ENCODE results near the gene ZBTB37. TPM values are rescaled to one million over a fixed set of nuclear protein-coding genes. Genes with fewer than 3 reads are reported as not detected.

ZBTB37 gene
- total RNA-seq, 1 donor from 2014 or later: 6.6 TPM

DNA sequence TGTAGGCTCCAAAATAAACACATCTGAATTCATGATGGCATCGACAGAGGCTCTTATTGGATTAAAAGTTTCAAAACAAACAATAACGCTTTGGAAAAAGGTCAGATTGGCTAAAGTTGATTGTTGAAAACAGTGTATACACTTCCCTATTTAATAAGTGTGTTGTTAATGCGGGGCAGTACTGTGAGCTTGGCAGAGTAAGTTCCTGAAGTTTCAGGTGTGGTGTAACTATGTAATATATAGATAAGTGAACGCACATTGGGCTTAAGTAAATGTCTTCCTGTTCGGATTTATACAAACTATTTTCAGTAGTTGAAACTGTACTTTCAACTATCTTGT, 810 bp downstream of the ZBTB37 start:
- no peak for DNase-seq (ENCODE audit: extremely low spot score in 2 of 2)
- peaks cover 7 to 38% of the 10 kb centered on the region in 2 donors for H3K36me3 ChIP-seq
- intact Hi-C loops (cut with DNase I): loop anchor here (5.0 kb wide), 1 partner anchor 392 kb away; the partner anchor contains the start of gene PRDX6
- H3K27me3 ChIP-seq: no peaks in the 10 kb centered on the region
- no peaks in the 10 kb centered on the region for H3K9me3 ChIP-seq
- peaks cover 42% of the 10 kb centered on the region for H3K4me1 ChIP-seq
- H3K27ac ChIP-seq: peak overlapping the region; percentile 99
- H3K4me3 ChIP-seq: peak overlapping the region; percentile 86 to 92
- TF ChIP-seq POLR2AphosphoS5 (IDR thresholded peaks at IDR 0.05; ENCODE audit: insufficient read depth in 1 of 2, low read depth in 1 of 2) (no peak), POLR2A (IDR thresholded peaks at IDR 0.05) (no peak)
- TF ChIP-seq, protein P1, sequence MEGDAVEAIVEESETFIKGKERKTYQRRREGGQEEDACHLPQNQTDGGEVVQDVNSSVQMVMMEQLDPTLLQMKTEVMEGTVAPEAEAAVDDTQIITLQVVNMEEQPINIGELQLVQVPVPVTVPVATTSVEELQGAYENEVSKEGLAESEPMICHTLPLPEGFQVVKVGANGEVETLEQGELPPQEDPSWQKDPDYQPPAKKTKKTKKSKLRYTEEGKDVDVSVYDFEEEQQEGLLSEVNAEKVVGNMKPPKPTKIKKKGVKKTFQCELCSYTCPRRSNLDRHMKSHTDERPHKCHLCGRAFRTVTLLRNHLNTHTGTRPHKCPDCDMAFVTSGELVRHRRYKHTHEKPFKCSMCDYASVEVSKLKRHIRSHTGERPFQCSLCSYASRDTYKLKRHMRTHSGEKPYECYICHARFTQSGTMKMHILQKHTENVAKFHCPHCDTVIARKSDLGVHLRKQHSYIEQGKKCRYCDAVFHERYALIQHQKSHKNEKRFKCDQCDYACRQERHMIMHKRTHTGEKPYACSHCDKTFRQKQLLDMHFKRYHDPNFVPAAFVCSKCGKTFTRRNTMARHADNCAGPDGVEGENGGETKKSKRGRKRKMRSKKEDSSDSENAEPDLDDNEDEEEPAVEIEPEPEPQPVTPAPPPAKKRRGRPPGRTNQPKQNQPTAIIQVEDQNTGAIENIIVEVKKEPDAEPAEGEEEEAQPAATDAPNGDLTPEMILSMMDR (IDR thresholded peaks at IDR 0.05): no peak

DNA sequence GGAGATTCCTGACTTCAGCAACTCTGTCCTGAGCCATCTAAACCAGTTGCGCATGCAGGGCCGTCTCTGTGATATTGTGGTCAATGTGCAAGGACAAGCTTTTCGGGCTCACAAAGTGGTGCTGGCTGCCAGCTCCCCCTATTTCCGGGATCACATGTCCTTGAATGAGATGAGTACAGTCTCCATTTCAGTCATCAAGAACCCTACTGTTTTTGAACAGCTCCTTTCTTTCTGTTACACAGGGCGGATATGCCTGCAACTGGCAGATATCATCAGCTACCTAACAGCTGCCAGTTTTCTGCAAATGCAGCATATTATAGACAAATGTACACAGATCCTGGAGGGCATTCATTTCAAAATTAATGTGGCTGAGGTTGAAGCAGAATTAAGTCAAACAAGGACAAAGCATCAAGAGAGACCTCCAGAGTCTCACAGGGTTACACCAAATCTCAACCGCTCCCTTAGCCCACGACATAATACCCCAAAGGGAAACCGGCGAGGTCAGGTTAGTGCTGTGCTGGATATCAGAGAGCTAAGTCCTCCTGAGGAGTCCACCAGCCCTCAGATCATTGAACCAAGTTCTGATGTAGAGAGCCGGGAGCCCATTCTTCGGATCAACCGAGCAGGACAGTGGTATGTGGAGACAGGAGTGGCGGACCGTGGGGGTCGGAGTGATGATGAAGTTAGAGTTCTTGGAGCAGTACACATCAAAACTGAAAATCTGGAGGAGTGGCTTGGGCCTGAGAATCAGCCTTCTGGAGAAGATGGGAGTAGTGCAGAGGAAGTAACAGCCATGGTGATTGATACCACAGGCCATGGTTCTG, 2.3 kb downstream of the ZBTB37 start:
- H3K4me1 ChIP-seq: peaks cover 33% of the 10 kb centered on the region
- TF ChIP-seq POLR2A (IDR thresholded peaks at IDR 0.05) (no peak), POLR2AphosphoS5 (IDR thresholded peaks at IDR 0.05; ENCODE audit: insufficient read depth in 1 of 2, low read depth in 1 of 2) (no peak)
- TF ChIP-seq, protein P1 (IDR thresholded peaks at IDR 0.05): no peak

DNA sequence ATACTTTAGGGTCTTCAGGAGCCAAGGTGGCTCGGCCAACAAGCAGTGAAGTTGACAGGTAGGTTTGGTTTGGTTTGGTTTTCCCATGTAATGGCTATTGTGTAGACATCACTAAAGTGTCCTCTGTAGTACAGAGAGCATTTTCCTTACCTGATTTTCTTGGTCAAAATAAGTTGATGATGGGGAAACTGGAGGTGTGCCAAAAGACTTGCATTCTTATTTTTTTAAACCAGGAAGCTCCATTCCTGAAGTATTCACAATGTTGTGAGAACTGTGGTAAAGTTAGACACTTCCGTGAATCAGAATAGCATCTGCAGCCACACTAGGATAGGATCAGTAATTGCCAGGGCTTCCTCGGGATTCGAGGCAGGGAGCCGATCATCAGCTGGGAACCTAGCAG, 2.9 kb downstream of the ZBTB37 start:
- DNase-seq (ENCODE audit: extremely low spot score in 2 of 2): no peak
- Histone ChIP-seq H3K27me3 (no peaks in the 10 kb centered on the region), H3K36me3 (peaks cover 0 to 26% of the 10 kb centered on the region in 2 donors), H3K4me3 (no peak overlapping the region), H3K27ac (no peak overlapping the region), H3K4me1 (peaks cover 26% of the 10 kb centered on the region), H3K9me3 (no peaks in the 10 kb centered on the region)
- TF ChIP-seq POLR2AphosphoS5 (IDR thresholded peaks at IDR 0.05; ENCODE audit: insufficient read depth in 1 of 2, low read depth in 1 of 2) (no peak), POLR2A (IDR thresholded peaks at IDR 0.05) (no peak)
- TF ChIP-seq, protein P1 (IDR thresholded peaks at IDR 0.05): no peak
- intact Hi-C loops (cut with DNase I): no loop called here

More for the DNA sequence above, 2.3 kb downstream of the ZBTB37 start:
- no peak for DNase-seq (ENCODE audit: extremely low spot score in 2 of 2)
- Histone ChIP-seq H3K9me3 (no peaks in the 10 kb centered on the region), H3K4me3 (no peak overlapping the region), H3K27me3 (no peaks in the 10 kb centered on the region), H3K27ac (peak overlapping the region; percentile 9), H3K36me3 (peaks cover 0 to 26% of the 10 kb centered on the region in 2 donors)
- intact Hi-C loops (cut with DNase I): no loop called here

DNA sequence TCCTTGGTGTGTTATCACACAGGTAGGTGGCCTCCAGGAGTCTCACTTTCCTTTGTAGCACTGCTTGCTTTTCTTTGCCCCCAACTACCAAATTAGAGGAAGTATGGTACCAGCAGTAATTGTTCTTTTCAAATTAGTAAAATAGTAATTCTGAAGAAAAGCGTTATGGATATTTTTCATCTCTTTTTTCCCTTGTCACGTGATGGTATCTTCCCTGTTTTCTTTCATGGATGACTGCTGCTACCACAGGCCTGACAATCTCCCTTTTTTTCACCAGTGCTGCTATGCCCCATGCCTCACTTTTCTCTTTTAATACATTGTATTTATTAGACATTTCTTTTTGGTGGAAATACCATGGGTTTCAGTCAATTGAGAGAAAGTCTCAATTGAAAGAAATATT, 3.3 kb downstream of the ZBTB37 start:
- peaks cover 0 to 26% of the 10 kb centered on the region in 2 donors for H3K36me3 ChIP-seq
- TF ChIP-seq POLR2AphosphoS5 (IDR thresholded peaks at IDR 0.05; ENCODE audit: insufficient read depth in 1 of 2, low read depth in 1 of 2): no peak
- TF ChIP-seq, protein P1 (IDR thresholded peaks at IDR 0.05): no peak
- TF ChIP-seq POLR2A (IDR thresholded peaks at IDR 0.05): no peak
- no peak overlapping the region for H3K27ac ChIP-seq
- intact Hi-C loops (cut with DNase I): no loop called here
- no peaks in the 10 kb centered on the region for H3K27me3 ChIP-seq
- H3K9me3 ChIP-seq: no peaks in the 10 kb centered on the region
- peaks cover 22% of the 10 kb centered on the region for H3K4me1 ChIP-seq
- DNase-seq (ENCODE audit: extremely low spot score in 2 of 2): no peak
- no peak overlapping the region for H3K4me3 ChIP-seq

DNA sequence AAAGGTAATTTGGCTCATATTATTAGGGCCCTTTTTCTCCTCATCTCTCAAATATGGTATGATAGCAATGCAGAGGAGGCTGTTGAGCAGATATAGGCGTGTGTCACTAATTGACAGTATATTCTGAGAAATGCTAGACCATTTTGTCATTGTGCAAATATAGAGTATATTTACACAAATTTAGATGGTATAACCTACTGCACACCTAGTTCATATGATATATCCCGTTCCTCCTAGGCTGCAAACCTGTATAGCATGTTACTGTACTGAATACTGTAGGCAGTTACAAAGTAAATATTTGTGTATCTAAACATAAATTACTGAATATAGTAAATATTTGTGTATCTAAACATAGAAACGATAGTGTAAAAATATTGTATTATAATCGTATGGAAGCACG, 8.6 kb downstream of the ZBTB37 start:
- Histone ChIP-seq H3K27me3 (no peaks in the 10 kb centered on the region), H3K4me1 (no peaks in the 10 kb centered on the region), H3K36me3 (peaks cover 3 to 25% of the 10 kb centered on the region in 2 donors), H3K27ac (no peak overlapping the region), H3K9me3 (no peaks in the 10 kb centered on the region), H3K4me3 (no peak overlapping the region)
- no peak for TF ChIP-seq POLR2A (IDR thresholded peaks at IDR 0.05)
- TF ChIP-seq, protein P1 (IDR thresholded peaks at IDR 0.05): no peak
- TF ChIP-seq POLR2AphosphoS5 (IDR thresholded peaks at IDR 0.05; ENCODE audit: insufficient read depth in 1 of 2, low read depth in 1 of 2): no peak
- no peak for DNase-seq (ENCODE audit: extremely low spot score in 2 of 2)
- intact Hi-C loops (cut with DNase I): no loop called here

All from vagina (tissue), 2 donors.